Measurements from ENCODE around the gene MFSD12.

MFSD12 gene

DNA sequence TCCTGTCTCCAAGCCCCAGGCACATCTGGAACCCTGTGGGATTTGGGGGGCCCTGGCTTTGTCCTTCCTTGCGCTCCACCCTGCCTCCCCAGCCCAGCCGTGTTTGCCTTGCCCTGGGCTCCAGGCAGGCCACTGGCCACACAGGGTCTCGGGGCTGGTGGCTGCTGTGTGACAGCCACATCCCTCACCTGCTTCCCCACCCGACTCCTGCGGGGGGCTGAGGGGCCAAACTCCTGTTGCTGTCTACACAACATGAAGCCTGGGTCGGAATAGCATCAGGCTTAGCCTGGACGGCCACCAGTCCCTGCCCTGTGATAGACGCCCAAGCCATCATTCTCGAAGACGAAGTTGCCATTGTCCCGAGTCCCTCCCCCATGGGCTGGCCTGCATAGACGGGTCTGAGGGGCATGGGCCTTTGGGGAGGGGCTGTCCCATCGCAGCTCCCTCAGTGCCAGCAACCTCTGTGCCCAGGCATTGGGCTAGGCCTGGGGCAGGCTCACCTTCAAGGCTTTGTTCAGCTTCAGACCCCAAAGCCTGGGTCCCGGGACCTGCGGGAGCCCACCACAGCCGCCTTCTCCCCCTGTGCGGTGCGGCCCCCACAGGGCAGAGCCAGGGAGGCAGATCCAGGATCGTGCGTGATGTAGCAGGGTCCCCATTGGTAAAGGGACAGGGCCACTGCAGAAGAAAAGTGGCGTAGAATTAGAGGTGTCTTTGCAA, 33.9 kb downstream of the MFSD12 start:
- TF ChIP-seq RARB (CRISPR knock-in tag; IDR thresholded peaks at IDR 0.05) (no peak), ZC3H10 (CRISPR knock-in tag; IDR thresholded peaks at IDR 0.05) (no peak), ISL1 (CRISPR knock-in tag; IDR thresholded peaks at IDR 0.05) (no peak), ZFP30 (CRISPR knock-in tag; IDR thresholded peaks at IDR 0.05) (no peak), ZFP3 (CRISPR knock-in tag; IDR thresholded peaks at IDR 0.05) (no peak), ZNF8 (CRISPR knock-in tag; IDR thresholded peaks at IDR 0.05) (no peak), BACH2 (CRISPR knock-in tag; IDR thresholded peaks at IDR 0.05; ENCODE audit: borderline replicate concordance) (no peak), PPARA (CRISPR knock-in tag; IDR thresholded peaks at IDR 0.05; ENCODE audit: borderline replicate concordance) (no peak), OSR1 (CRISPR knock-in tag; IDR thresholded peaks at IDR 0.05) (no peak), ZNF70 (CRISPR knock-in tag; IDR thresholded peaks at IDR 0.05) (no peak), TCF4 (CRISPR knock-in tag; IDR thresholded peaks at IDR 0.05; ENCODE audit: borderline replicate concordance) (no peak), GLIS3 (CRISPR knock-in tag; IDR thresholded peaks at IDR 0.05) (no peak)
- TF ChIP-seq, protein P1, sequence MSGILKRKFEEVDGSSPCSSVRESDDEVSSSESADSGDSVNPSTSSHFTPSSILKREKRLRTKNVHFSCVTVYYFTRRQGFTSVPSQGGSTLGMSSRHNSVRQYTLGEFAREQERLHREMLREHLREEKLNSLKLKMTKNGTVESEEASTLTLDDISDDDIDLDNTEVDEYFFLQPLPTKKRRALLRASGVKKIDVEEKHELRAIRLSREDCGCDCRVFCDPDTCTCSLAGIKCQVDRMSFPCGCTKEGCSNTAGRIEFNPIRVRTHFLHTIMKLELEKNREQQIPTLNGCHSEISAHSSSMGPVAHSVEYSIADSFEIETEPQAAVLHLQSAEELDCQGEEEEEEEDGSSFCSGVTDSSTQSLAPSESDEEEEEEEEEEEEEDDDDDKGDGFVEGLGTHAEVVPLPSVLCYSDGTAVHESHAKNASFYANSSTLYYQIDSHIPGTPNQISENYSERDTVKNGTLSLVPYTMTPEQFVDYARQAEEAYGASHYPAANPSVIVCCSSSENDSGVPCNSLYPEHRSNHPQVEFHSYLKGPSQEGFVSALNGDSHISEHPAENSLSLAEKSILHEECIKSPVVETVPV (CRISPR knock-in tag; IDR thresholded peaks at IDR 0.05), result no peak
- TF ChIP-seq, protein P2, sequence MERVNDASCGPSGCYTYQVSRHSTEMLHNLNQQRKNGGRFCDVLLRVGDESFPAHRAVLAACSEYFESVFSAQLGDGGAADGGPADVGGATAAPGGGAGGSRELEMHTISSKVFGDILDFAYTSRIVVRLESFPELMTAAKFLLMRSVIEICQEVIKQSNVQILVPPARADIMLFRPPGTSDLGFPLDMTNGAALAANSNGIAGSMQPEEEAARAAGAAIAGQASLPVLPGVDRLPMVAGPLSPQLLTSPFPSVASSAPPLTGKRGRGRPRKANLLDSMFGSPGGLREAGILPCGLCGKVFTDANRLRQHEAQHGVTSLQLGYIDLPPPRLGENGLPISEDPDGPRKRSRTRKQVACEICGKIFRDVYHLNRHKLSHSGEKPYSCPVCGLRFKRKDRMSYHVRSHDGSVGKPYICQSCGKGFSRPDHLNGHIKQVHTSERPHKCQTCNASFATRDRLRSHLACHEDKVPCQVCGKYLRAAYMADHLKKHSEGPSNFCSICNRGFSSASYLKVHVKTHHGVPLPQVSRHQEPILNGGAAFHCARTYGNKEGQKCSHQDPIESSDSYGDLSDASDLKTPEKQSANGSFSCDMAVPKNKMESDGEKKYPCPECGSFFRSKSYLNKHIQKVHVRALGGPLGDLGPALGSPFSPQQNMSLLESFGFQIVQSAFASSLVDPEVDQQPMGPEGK (CRISPR knock-in tag; IDR thresholded peaks at IDR 0.05; ENCODE audit: borderline replicate concordance), result no peak
- TF ChIP-seq, protein P3, sequence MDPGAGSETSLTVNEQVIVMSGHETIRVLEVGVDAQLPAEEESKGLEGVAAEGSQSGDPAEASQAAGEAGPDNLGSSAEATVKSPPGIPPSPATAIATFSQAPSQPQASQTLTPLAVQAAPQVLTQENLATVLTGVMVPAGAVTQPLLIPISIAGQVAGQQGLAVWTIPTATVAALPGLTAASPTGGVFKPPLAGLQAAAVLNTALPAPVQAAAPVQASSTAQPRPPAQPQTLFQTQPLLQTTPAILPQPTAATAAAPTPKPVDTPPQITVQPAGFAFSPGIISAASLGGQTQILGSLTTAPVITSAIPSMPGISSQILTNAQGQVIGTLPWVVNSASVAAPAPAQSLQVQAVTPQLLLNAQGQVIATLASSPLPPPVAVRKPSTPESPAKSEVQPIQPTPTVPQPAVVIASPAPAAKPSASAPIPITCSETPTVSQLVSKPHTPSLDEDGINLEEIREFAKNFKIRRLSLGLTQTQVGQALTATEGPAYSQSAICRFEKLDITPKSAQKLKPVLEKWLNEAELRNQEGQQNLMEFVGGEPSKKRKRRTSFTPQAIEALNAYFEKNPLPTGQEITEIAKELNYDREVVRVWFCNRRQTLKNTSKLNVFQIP (CRISPR knock-in tag; IDR thresholded peaks at IDR 0.05; ENCODE audit: borderline replicate concordance, low read depth), result no peak
- TF ChIP-seq, protein P4, sequence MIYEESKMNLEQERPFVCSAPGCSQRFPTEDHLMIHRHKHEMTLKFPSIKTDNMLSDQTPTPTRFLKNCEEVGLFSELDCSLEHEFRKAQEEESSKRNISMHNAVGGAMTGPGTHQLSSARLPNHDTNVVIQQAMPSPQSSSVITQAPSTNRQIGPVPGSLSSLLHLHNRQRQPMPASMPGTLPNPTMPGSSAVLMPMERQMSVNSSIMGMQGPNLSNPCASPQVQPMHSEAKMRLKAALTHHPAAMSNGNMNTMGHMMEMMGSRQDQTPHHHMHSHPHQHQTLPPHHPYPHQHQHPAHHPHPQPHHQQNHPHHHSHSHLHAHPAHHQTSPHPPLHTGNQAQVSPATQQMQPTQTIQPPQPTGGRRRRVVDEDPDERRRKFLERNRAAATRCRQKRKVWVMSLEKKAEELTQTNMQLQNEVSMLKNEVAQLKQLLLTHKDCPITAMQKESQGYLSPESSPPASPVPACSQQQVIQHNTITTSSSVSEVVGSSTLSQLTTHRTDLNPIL (CRISPR knock-in tag; IDR thresholded peaks at IDR 0.05; ENCODE audit: low read depth), result no peak
- ATAC-seq, result no peak

DNA sequence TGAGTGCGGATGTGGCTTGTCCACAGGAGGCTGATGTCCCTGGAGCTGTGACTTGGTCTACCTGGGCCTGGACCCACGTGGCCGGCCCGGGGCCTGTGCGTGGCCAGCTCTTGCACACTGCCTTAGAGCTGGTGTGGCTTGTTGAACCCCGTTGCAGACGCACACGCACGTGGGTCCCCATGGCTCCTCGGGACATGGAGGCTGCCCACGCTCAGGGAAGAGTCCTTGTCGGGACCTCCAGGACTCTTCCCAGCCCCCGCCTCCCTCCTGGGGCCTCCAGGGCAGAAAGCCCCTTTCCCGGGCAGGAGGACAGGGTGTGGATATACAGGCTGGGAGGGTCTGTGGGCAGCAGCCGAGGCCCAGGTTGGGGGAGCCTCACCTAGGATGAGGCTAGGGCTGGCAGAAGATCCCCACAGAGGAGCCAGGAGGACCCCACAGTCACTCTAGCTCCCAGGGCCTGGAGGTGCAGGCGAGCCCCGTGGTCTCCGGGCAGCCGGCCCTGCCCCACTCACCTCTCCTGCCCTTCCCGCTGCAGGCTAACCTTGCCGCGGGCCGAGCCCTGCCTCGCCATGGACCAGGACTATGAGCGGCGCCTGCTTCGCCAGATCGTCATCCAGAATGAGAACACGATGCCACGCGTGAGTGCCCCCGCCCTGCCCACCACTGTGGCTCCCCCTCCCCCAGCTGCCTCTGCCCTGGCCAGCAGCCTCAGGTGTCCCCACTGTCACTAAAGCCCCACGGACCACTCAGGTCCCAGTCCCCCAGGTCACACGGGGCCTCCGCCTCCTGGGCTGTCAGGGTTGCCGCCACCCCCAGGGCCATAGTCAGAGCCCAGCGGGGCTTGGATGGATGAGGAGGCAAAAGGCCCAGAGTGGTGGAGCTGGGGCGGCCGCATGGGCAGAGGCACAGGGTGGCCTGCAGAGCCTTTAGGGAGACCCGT, 34.7 kb downstream of the MFSD12 start:
- ATAC-seq, result no peak

More for the DNA sequence above, 34.7 kb downstream of the MFSD12 start:
- TF ChIP-seq ZFP3 (CRISPR knock-in tag; IDR thresholded peaks at IDR 0.05) (no peak), ZNF8 (CRISPR knock-in tag; IDR thresholded peaks at IDR 0.05) (no peak), ZC3H10 (CRISPR knock-in tag; IDR thresholded peaks at IDR 0.05) (no peak), ARNTL (CRISPR knock-in tag; IDR thresholded peaks at IDR 0.05; ENCODE audit: borderline replicate concordance, low read depth) (no peak), ZNF70 (CRISPR knock-in tag; IDR thresholded peaks at IDR 0.05) (no peak), GLIS3 (CRISPR knock-in tag; IDR thresholded peaks at IDR 0.05) (no peak), ESRRG (CRISPR knock-in tag; IDR thresholded peaks at IDR 0.05) (no peak), OSR1 (CRISPR knock-in tag; IDR thresholded peaks at IDR 0.05) (no peak), TCF4 (CRISPR knock-in tag; IDR thresholded peaks at IDR 0.05; ENCODE audit: borderline replicate concordance) (no peak)
- TF ChIP-seq, protein P1 (CRISPR knock-in tag; IDR thresholded peaks at IDR 0.05), result no peak
- TF ChIP-seq, protein P2 (CRISPR knock-in tag; IDR thresholded peaks at IDR 0.05; ENCODE audit: borderline replicate concordance), result no peak
- TF ChIP-seq, protein P4 (CRISPR knock-in tag; IDR thresholded peaks at IDR 0.05; ENCODE audit: low read depth), result no peak

Measured in SK-N-SH treated with all-trans-retinoic acid at 6 μM for 48 hours (cell line).